Smooth muscle cell (in vitro differentiated cells): ENCODE results near the gene SMPDL3A. TPM values are rescaled to one million over a fixed set of nuclear protein-coding genes. Genes with fewer than 3 reads are reported as not detected.

Experiments used
- DNase-seq: peaks from one replicate; lab custom pipeline; 2025; ENCODE audit not compliant: unreplicated experiment; lab: John Stamatoyannopoulos, UW
- H2AFZ ChIP-seq: fragments of 200-600 bp; sonication (generic); 2 replicates; pipeline ENCODE4 v1.6.0; 2016; ENCODE audit warnings: antibody characterized with exemption, low read depth, mild to moderate bottlenecking
- H3F3A ChIP-seq: fragments of 200-600 bp; sonication (generic); 2 replicates; pipeline ENCODE4 v1.6.0; 2017; ENCODE audit warnings: antibody characterized with exemption, low read depth
- H3K27ac ChIP-seq: fragments of 200-600 bp; sonication (generic); 2 replicates; pipeline ENCODE4 v1.5.1; 2016; ENCODE audit warnings: low read depth, mild to moderate bottlenecking
- H3K27me3 ChIP-seq: fragments of 200-600 bp; sonication (generic); 2 replicates; pipeline ENCODE4 v1.6.1; 2016; ENCODE audit warnings: low read depth, mild to moderate bottlenecking
- H3K36me3 ChIP-seq: fragments of 200-600 bp; sonication (generic); 2 replicates; pipeline ENCODE4 v1.5.1; 2016; ENCODE audit warnings: low read depth
- H3K4me1 ChIP-seq: fragments of 200-600 bp; sonication (generic); 2 replicates; pipeline ENCODE4 v1.5.1; 2016; ENCODE audit warnings: low read depth
- H3K4me2 ChIP-seq: fragments of 200-600 bp; sonication (generic); 2 replicates; pipeline ENCODE4 v1.6.0; 2016; ENCODE audit warnings: mild to moderate bottlenecking
- H3K4me3 ChIP-seq: fragments of 200-600 bp; sonication (generic); 2 replicates; pipeline ENCODE4 v1.5.1; 2016; ENCODE audit warnings: mild to moderate bottlenecking
- H3K79me2 ChIP-seq: fragments of 200-600 bp; sonication (generic); 2 replicates; pipeline ENCODE4 v1.6.0; 2016; ENCODE audit warnings: low read depth, mild to moderate bottlenecking
- H3K9ac ChIP-seq: fragments of 200-600 bp; sonication (generic); 2 replicates; pipeline ENCODE4 v1.6.0; 2016; ENCODE audit warnings: low read depth
- H3K9me3 ChIP-seq: fragments of 200-600 bp; sonication (generic); replicated peaks from 2 replicates; pipeline ENCODE4 v1.5.1; 2016; ENCODE audit warnings: low read depth
- H4K20me1 ChIP-seq: fragments of 200-600 bp; sonication (generic); 2 replicates; pipeline ENCODE4 v1.6.0; 2016; ENCODE audit warnings: low read depth
- WGBS: methylation state at CpG from one replicate; pipeline ENCODE4 v1.1.7; 2016; ENCODE audit warnings: low lambda C conversion rate; 5-methylcytosine and 5-hydroxymethylcytosine counted together
- polyA plus RNA-seq: library from polyadenylated mRNA; unstranded; fragments of >200 nt; fragmentation: Nextera tagmentation; extraction: Ambion mirVana; gene quantifications from 2 replicates; pipeline ENCODE4 v1.2.1, GENCODE V29; 2016
- small RNA-seq: library from RNA; depleted of rRNA; stranded (forward); fragments of <200 nt; gene quantifications from one replicate; pipeline ENCODE3, GENCODE V24; 2014
- total RNA-seq: library from RNA; depleted of rRNA; stranded (reverse); fragments of >200 nt; gene quantifications from 2 replicates; pipeline ENCODE4 v1.2.3, GENCODE V29; 2014
- TF ChIP-seq, protein P1 (sequence below): fragments of 200-600 bp; sonication (generic); IDR thresholded peaks from 2 replicates; pipeline ENCODE4 v1.5.1; 2017; ENCODE audit warnings: borderline replicate concordance, mild to moderate bottlenecking, antibody characterized with exemption; ENCODE audit not compliant: insufficient read depth, poor library complexity, severe bottlenecking

SMPDL3A gene
- total and polyA plus RNA-seq, 2 experiments from 2014 or later: 2.3 to 14.5 TPM

DNA sequence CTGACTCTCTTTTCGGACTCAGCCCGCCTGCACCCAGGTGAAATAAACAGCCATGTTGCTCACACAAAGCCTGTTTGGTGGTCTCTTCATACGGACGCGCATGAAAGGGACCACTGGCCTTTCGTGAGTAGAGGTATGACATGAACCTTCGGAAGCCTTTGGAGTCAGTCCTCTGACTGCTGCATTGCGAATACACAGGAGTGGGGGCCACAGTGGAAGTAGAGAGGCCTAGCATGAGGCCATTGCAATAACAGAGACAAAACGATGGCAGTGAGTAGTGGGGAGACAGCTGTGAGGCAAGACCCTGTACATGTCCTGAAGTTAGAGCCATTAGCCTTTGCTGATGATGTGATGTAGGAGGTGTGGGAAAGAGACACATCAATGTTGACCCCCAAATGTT is 56.4 kb downstream of the SMPDL3A start:
- no peaks in the 10 kb centered on the region for H3K9me3 ChIP-seq
- no peaks in the 10 kb centered on the region for H3K79me2 ChIP-seq
- no peak overlapping the region for H3K4me3 ChIP-seq

DNA sequence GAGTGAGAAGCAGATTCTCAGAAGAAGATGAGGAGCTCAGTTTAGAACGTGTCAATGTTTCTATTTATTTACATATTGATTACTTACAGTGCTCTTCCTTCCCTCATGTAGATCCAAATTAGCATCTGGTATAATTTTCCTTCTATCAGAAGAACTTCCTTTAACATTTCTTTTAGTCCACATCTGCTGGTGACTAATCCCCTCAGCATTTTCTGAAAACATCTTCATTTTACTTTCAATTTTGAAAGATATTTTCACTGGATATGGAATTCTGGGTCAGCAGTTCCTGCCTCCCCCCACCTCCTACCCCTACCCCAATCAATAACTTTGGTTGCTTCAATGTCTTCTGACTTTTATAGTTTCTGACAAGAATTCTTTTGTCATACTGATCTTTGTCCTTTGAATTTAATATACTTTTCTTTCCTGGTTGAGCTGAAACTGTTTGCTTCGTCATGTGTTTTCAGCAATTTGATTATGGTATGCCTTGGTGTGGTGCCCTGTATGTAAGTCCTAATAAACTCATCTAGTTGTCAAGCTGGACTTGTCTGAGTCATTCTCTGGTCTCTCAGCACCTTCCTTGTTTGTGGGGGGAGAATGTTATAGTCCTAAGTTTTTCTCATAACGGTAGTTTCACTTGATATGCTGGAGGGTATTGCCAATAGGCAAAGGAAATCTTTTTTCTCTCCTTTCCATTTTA is 57.0 kb downstream of the SMPDL3A start:
- H3K9ac ChIP-seq: no peak overlapping the region
- H3K79me2 ChIP-seq: no peaks in the 10 kb centered on the region
- H3K36me3 ChIP-seq: no peaks in the 10 kb centered on the region
- no peaks in the 10 kb centered on the region for H3K4me1 ChIP-seq
- peak overlapping the region; percentile 19 for H3K27ac ChIP-seq
- no peaks in the 10 kb centered on the region for H3F3A ChIP-seq
- H3K4me3 ChIP-seq: no peak overlapping the region
- WGBS: 61% methylated on average over 3 of the region's 3 CpGs
- no peak for DNase-seq
- H2AFZ ChIP-seq: peak overlapping the region; percentile 65
- no peaks in the 10 kb centered on the region for H3K27me3 ChIP-seq
- no peaks in the 10 kb centered on the region for H4K20me1 ChIP-seq
- TF ChIP-seq, protein P1, sequence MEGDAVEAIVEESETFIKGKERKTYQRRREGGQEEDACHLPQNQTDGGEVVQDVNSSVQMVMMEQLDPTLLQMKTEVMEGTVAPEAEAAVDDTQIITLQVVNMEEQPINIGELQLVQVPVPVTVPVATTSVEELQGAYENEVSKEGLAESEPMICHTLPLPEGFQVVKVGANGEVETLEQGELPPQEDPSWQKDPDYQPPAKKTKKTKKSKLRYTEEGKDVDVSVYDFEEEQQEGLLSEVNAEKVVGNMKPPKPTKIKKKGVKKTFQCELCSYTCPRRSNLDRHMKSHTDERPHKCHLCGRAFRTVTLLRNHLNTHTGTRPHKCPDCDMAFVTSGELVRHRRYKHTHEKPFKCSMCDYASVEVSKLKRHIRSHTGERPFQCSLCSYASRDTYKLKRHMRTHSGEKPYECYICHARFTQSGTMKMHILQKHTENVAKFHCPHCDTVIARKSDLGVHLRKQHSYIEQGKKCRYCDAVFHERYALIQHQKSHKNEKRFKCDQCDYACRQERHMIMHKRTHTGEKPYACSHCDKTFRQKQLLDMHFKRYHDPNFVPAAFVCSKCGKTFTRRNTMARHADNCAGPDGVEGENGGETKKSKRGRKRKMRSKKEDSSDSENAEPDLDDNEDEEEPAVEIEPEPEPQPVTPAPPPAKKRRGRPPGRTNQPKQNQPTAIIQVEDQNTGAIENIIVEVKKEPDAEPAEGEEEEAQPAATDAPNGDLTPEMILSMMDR: no peak
- peak overlapping the region; percentile 45 for H3K4me2 ChIP-seq
- no peaks in the 10 kb centered on the region for H3K9me3 ChIP-seq

More for the DNA sequence above, 56.4 kb downstream of the SMPDL3A start:
- Histone ChIP-seq H3K4me1 (no peaks in the 10 kb centered on the region), H3K27ac (no peak overlapping the region), H3K9ac (no peak overlapping the region), H3K36me3 (no peaks in the 10 kb centered on the region), H3F3A (no peaks in the 10 kb centered on the region), H3K27me3 (no peaks in the 10 kb centered on the region), H3K4me2 (no peak overlapping the region), H4K20me1 (no peaks in the 10 kb centered on the region), H2AFZ (no peak overlapping the region)
- TF ChIP-seq, protein P1: no peak
- no peak for DNase-seq
- WGBS: 87% methylated on average over 9 of the region's 9 CpGs

DNA sequence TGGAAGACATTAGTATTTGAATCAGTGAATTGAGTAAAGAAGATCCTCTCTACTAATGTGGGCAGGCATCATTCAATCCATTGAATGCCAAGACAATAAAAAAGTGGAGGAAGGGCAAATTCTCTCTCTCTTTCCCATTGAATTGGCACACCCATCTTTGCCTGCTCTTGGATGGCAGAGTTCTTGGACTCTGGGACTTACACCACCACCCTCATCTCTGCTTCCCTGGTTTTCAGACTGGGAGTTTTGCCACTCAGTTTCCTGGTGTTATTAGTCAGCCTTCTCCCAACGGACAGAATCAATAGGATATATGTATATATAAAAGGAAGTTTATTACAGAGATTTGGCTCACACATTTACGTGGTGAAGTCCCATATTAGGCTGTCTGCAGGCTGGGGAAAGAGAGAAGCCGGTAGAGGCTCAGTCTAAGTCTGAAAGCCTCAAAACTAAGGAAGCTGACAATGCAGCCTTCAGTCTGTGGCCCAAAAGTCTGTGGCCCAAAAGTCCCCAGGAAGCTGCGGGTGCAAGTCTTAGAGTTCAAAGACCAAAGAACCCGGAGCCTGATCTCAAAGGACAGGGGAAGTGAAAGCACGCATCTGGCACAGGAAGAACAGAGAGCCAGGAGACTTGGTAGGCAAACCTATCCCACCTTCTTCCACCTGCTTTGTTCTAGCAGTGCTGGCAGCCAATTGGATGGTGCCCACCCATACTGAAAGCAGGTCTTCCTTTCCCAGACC is 64.4 kb downstream of the SMPDL3A start:
- Histone ChIP-seq H3K4me3 (no peak overlapping the region), H3K27me3 (peaks cover 4% of the 10 kb centered on the region), H3K9me3 (no peaks in the 10 kb centered on the region), H4K20me1 (no peaks in the 10 kb centered on the region), H3K4me2 (no peak overlapping the region), H3F3A (no peaks in the 10 kb centered on the region), H3K27ac (no peak overlapping the region), H3K36me3 (no peaks in the 10 kb centered on the region), H3K9ac (no peak overlapping the region), H3K79me2 (no peaks in the 10 kb centered on the region), H3K4me1 (no peaks in the 10 kb centered on the region), H2AFZ (no peak overlapping the region)
- TF ChIP-seq, protein P1: no peak
- no peak for DNase-seq
- WGBS: 84% methylated on average over 6 of the region's 6 CpGs

Small RNAs within 50 kb of the gene (small RNA-seq; reads per million reads assigned to genes)
- gene RN7SL564P: not detected

Other genes starting within 250 kb of the SMPDL3A start
- gene PKIB, start 178.9 kb upstream of the SMPDL3A start, total RNA-seq: 82.6 and 89.1 TPM in 2 replicates
- 58.2 and 65.6 TPM in 2 replicates for gene PKIB, start 178.9 kb upstream of the SMPDL3A start, polyA plus RNA-seq
- not detected in 2 replicates for gene FABP7, start 9.5 kb upstream of the SMPDL3A start, total RNA-seq
- not detected in 2 replicates for gene FABP7, start 9.5 kb upstream of the SMPDL3A start, polyA plus RNA-seq
- gene CLVS2, start 207.0 kb downstream of the SMPDL3A start, total RNA-seq: not detected in 2 replicates
- gene CLVS2, start 207.0 kb downstream of the SMPDL3A start, polyA plus RNA-seq: not detected in 2 replicates